Adipocyte (in vitro differentiated cells): ENCODE measurements around the gene DHX32.

Experiments
- DNase-seq: peaks from one replicate; pipeline ENCODE4 v3.0.0-alpha.2; 2015; ENCODE audit warnings: low read depth
- H3K27me3 ChIP-seq: replicated peaks from 2 replicates; pipeline ENCODE4 v1.7.0; 2013; ENCODE audit warnings: mild to moderate bottlenecking, low read length, moderate library complexity; ENCODE audit not compliant: control insufficient read depth, insufficient read depth
- H3K36me3 ChIP-seq: 2 replicates; pipeline ENCODE4 v1.7.0; 2013; ENCODE audit warnings: low read length, mild to moderate bottlenecking, moderate library complexity; ENCODE audit not compliant: control insufficient read depth, insufficient read depth, severe bottlenecking
- H3K4me1 ChIP-seq: 2 replicates; pipeline ENCODE4 v1.7.0; 2013; ENCODE audit warnings: mild to moderate bottlenecking, low read length, moderate library complexity; ENCODE audit not compliant: control insufficient read depth, insufficient read depth
- H3K4me3 ChIP-seq: 2 replicates; pipeline ENCODE4 v1.7.0; 2013; ENCODE audit warnings: mild to moderate bottlenecking, low read length, moderate library complexity
- H3K9ac ChIP-seq: 2 replicates; pipeline ENCODE4 v1.7.0; 2013; ENCODE audit warnings: mild to moderate bottlenecking, low read length, moderate library complexity
- H3K9me3 ChIP-seq: 2 replicates; pipeline ENCODE4 v1.7.0; 2013; ENCODE audit warnings: mild to moderate bottlenecking, low read length, moderate library complexity; ENCODE audit not compliant: control insufficient read depth

Gene DHX32

DNA sequence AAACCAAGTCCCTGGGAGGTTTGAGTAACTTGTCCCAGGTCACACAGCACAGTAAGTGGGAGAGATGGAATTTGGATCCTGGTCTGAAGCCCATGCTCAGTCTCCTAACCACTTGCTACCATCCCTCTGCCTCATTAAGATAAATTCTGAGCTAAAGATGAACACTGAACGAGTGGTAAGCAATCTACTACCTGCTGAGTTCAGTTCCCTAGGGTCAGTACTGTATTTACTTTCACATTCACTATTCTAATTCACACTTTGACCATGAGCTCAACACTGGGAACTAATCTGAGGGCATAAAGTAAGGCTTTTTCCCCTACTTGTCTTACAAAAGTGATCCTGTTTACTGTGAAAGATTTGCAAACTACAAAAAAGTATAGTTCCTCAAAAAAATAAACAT is 60.4 kb downstream of the DHX32 start:
- Histone ChIP-seq H3K9ac (no peak overlapping the region), H3K4me3 (no peak overlapping the region), H3K27me3 (no peaks in the 10 kb centered on the region), H3K9me3 (no peaks in the 10 kb centered on the region), H3K36me3 (peaks cover 9% of the 10 kb centered on the region), H3K4me1 (peaks cover 31% of the 10 kb centered on the region)
- no peak for DNase-seq

DNA sequence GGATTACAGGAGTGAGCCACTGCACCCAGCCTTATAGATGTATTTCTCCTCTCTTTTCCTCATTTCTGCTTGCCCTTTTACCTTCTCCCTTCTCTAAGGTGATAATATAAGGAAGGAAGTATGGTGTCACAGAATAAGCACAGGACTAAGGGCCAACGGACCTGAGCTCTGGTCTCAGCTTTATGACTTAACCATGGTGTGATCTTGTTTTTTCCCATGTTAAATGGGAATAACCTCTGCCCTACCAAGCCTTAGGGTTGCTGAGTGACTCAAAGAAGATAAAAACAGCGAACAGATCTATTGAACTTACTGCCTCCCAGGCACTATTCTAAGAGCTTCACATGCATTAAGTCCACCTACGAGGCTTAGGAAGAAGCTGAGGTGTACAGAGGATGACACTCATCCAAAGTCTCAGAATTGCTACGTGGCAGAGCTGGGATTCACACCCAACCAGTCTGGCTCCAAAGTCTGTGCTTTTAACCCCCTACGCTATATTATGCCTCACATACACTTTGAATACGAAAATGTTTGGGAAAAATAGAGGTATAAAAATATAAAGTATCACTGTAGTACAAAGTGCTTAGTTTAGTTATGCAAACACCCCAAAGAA is 63.6 kb downstream of the DHX32 start:
- H3K9me3 ChIP-seq: no peaks in the 10 kb centered on the region
- H3K4me1 ChIP-seq: peaks cover 18% of the 10 kb centered on the region
- peaks cover 38% of the 10 kb centered on the region for H3K36me3 ChIP-seq
- no peaks in the 10 kb centered on the region for H3K27me3 ChIP-seq
- DNase-seq: no peak
- H3K9ac ChIP-seq: no peak overlapping the region
- H3K4me3 ChIP-seq: no peak overlapping the region

DNA sequence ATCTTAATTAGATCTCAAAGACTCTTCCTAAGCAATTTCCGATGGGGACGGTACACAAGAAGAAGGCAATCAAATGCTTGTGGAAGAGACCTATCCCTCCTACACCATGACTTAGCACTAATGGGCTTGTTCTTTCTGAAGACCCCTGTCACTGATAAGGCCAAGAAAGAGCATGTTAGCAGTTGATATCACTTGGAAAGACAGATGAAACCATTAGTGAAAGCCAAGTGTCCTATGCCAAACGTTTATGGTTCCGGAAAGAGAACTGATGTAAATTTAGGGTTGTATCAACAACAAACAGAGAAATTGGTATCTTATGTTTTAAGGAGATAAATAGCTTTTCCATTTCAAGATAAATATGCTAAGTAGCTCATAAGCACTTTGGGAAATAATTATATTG is 64.5 kb downstream of the DHX32 start:
- Histone ChIP-seq H3K4me3 (no peak overlapping the region), H3K9me3 (no peaks in the 10 kb centered on the region), H3K36me3 (peaks cover 38% of the 10 kb centered on the region), H3K4me1 (peaks cover 21% of the 10 kb centered on the region), H3K9ac (no peak overlapping the region), H3K27me3 (no peaks in the 10 kb centered on the region)
- DNase-seq: no peak

DNA sequence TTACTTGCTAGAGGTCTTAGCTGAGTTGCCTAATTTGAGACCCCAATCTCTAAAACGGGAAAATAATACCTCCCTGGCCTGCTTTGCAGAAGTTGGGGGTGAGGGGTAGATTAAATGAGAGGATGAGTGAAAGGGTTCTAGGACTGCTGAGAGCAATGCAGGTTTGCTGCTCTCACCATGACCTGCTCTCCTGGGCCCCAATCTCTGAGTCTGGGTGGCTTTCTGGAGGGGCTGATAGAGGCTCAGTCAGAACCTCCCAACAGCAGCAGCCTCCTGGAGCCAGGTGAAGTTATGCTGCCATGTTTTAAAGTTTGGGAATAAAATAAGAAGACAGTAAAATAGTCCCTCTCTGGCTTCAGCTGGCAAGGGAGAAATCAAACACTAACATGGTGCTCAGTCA is 65.3 kb downstream of the DHX32 start:
- H3K4me1 ChIP-seq: peaks cover 16% of the 10 kb centered on the region
- no peak for DNase-seq
- H3K4me3 ChIP-seq: no peak overlapping the region
- no peaks in the 10 kb centered on the region for H3K9me3 ChIP-seq
- H3K9ac ChIP-seq: no peak overlapping the region
- peaks cover 44% of the 10 kb centered on the region for H3K36me3 ChIP-seq
- H3K27me3 ChIP-seq: no peaks in the 10 kb centered on the region

DNA sequence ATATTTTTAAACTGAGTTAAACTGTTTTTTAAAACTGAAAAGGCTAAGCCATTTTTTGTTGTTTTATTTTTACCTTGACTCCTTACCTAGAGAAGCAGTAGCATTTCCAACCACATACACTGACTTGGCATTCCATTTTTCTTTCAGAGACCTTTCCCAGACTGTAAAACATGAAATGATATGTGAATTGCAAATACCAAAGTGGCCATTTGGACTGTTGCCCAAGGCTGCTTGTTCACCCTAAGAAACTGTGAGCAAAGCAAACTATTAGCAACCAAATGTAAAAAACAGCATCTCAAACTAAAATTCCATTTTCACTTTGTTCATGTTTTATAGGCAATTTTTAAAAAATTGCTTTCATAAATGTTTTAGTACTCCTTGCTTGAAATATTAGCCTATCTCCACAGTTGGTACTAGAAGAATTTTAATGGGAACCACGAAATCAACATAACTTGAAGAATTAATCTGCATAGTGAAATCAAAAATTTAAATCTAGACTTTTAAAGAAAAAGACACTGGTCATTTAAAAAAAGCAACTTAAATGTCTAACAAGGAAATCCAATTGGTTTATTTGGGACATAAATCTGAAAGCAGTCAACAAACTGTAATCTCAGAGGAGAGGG is 68.9 kb downstream of the DHX32 start:
- Histone ChIP-seq H3K4me3 (no peak overlapping the region), H3K4me1 (peaks cover 13% of the 10 kb centered on the region), H3K27me3 (no peaks in the 10 kb centered on the region), H3K9me3 (no peaks in the 10 kb centered on the region), H3K9ac (no peak overlapping the region), H3K36me3 (peaks cover 77% of the 10 kb centered on the region)
- DNase-seq: peak; percentile 73

DNA sequence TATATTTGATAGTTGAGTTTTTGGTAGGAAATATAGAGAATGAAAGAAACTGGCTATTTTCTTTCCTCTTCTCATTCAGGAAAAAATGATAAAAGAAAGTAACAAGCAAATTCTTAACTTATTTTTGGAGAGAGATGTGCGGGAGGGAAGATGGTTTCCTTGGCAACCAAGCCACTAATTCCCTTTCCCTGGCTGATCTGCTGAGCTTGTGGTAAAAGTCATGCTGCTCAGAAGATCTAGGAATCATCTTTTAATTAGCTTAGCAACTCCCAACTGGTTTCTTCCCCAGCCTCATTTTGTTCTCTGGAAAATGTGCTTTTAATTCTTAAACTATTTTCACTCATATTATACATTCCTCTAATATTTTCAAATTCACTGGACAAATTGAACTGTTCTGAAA is 69.8 kb downstream of the DHX32 start:
- Histone ChIP-seq H3K36me3 (peaks cover 83% of the 10 kb centered on the region), H3K9me3 (no peaks in the 10 kb centered on the region), H3K9ac (no peak overlapping the region), H3K27me3 (no peaks in the 10 kb centered on the region), H3K4me3 (no peak overlapping the region), H3K4me1 (peaks cover 13% of the 10 kb centered on the region)
- DNase-seq: peak; percentile 45

DNA sequence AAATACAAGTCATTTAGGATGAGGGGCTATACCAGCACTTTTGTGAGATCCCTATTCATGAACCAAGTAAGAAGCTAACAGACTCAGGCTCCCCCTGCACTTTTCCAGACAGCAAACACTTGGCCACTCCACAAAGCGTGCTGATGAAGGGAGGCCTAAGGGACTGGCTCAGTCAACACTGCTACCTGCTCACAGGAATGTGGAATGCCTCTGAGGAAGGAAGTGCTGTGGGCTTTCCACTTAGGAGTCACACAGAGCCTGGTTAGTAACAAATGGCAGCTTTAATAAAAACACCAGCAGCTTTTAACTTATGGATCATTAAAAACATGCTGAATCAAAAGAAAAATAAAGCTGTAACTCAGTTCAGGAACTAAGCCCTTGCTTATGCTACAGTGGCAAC is 73.0 kb downstream of the DHX32 start:
- Histone ChIP-seq H3K36me3 (peaks cover 77% of the 10 kb centered on the region), H3K27me3 (no peaks in the 10 kb centered on the region), H3K4me1 (peaks cover 19% of the 10 kb centered on the region)

DNA sequence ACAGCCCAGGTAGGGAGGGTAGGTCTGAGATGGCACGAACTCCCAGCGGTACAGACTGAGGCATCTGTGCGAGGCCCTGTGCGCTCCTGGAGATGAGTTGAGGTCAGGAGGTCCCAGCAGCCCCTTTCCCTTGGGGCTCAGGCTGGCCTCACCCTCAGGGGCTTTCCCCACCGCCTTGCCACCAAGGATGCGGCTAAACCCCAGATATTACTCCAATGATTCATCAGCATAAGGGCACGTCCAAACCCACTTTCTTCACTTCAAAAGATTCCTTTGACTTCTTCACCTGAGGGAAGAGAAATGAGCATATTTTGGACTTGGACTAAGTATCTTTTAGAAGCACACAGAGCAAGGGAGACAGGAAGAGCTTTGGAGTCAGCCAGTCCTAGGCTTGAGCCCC is 78.4 kb downstream of the DHX32 start:
- DNase-seq: no peak
- H3K4me3 ChIP-seq: no peak overlapping the region
- no peaks in the 10 kb centered on the region for H3K27me3 ChIP-seq
- H3K9me3 ChIP-seq: no peaks in the 10 kb centered on the region
- no peak overlapping the region for H3K9ac ChIP-seq
- peaks cover 6% of the 10 kb centered on the region for H3K4me1 ChIP-seq
- peaks cover 83% of the 10 kb centered on the region for H3K36me3 ChIP-seq

More for the DNA sequence above, 73.0 kb downstream of the DHX32 start:
- Histone ChIP-seq H3K9me3 (no peaks in the 10 kb centered on the region), H3K9ac (no peak overlapping the region), H3K4me3 (no peak overlapping the region)
- DNase-seq: no peak

DNA sequence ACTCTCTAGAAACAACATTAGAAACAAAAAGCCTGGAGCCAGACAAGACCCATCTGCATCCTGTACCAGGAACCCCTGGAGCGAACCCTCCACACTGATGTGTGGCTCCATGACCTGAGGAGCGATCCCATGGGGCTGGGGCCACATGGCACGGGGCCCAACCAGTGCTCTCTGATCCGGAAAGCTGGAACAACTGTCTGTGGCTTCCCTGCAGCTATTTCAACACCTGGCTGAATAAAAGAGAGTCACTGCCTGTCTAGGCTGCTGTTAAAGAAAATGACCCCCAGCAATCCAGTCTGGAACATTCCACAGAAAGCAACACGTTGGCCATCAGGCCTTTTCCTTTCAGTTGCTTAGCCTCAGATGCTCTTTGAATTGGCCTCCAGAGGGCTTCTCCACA is 79.0 kb downstream of the DHX32 start:
- DNase-seq: no peak
- H3K27me3 ChIP-seq: no peaks in the 10 kb centered on the region
- no peak overlapping the region for H3K4me3 ChIP-seq
- no peak overlapping the region for H3K9ac ChIP-seq
- H3K9me3 ChIP-seq: no peaks in the 10 kb centered on the region
- peaks cover 6% of the 10 kb centered on the region for H3K4me1 ChIP-seq
- peaks cover 83% of the 10 kb centered on the region for H3K36me3 ChIP-seq

DNA sequence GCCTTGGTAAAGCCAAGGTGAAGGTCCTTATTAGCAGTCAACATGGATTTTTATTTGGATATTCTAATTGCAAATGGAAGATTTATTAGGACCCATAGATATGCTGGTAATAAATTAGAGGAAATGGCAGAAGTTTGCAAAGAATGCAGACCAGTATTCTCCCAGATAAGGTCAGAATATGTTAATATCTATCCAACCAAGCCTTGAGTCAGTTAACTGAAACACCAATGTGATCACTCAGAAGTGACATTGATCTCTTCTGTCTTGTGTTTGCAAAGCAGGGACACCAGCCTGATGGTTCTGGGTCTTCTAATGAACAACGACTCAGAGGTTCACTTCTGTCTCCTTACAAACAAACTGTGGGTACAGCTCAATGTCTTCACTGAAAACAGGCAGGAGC is 79.5 kb downstream of the DHX32 start:
- peaks cover 6% of the 10 kb centered on the region for H3K4me1 ChIP-seq
- no peak overlapping the region for H3K9ac ChIP-seq
- H3K9me3 ChIP-seq: no peaks in the 10 kb centered on the region
- no peaks in the 10 kb centered on the region for H3K27me3 ChIP-seq
- no peak for DNase-seq
- peaks cover 82% of the 10 kb centered on the region for H3K36me3 ChIP-seq
- H3K4me3 ChIP-seq: no peak overlapping the region

DNA sequence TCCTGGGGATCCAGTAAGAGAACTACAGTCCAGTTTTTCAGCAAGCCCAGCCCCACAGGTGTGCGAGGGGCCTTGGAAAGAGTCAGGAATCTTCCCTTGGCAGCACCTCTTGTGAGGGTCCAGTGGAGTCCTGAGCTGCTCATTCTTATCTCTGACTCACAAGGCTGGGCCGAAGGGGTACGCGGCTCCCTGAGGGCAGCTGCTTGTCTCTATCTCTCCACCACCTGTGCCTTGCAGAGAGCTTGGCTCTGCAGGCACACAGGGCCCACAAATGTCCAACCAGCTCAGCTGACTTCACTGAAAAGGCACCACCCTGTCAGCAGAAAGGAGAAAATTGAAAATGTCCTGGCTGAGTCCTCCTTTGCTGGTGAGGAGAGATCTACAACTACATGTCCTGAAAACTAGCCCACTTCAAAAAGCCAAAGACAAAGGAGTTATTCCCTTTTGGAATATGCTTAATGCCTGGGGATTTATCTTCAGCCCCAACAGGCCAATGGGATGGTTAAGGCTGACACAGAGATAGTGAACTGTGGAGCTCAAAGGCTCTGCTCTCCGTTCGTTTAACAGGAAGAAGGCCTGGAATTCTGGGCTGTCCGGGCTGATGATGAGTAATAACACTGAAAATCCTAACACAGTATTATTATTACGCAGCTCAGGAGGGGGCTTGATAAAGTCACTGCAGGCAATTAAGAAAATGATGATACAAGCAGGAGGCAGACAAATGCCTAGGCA is 81.5 kb downstream of the DHX32 start:
- no peaks in the 10 kb centered on the region for H3K9me3 ChIP-seq
- no peak overlapping the region for H3K4me3 ChIP-seq
- no peaks in the 10 kb centered on the region for H3K27me3 ChIP-seq
- DNase-seq: no peak
- H3K9ac ChIP-seq: no peak overlapping the region
- H3K4me1 ChIP-seq: peaks cover 6% of the 10 kb centered on the region
- H3K36me3 ChIP-seq: peaks cover 82% of the 10 kb centered on the region
